ENCODE data around the gene ZDHHC5. TPM values are rescaled to one million over a fixed set of nuclear protein-coding genes. Genes with fewer than 3 reads are reported as not detected.

ZDHHC5 gene
- total and polyA plus RNA-seq, 2 of the 13 experiments (the other 11 are each of a cell fraction or from before 2014, with no cell fraction given), result 26.6 to 34.0 TPM

- no peaks in the 10 kb centered on the region for H4K20me1 ChIP-seq (ENCODE audit: insufficient read depth, low read length)
- no peak overlapping the region for H3K9ac ChIP-seq (ENCODE audit: insufficient read depth, low read depth, low read length)
- CTCF ChIA-PET (ENCODE audit: low intra/inter-chr PET ratio, low total read pairs), result no interaction called here
- intact Hi-C loops (cut with micrococcal nuclease; ENCODE audit: unreplicated experiment) (no loop called here), in situ Hi-C loops (cut with HindIII; ENCODE audit: extremely low pct_ligation_motif_present, low pct_unique_long_range_greater_than_20kb) (loop anchor here (10.0 kb wide), 1 partner anchor 192 kb away; no protein-coding TSS in a partner anchor)
- 42% methylated on average over 23 of the region's 23 CpGs for WGBS (ENCODE audit: low lambda C conversion rate)
- FAIRE-seq (no peak), DNase-seq (ENCODE audit: low spot score) (no peak), ATAC-seq (no peak)
- POLR2A ChIA-PET, result no interaction called here
- no peaks in the 10 kb centered on the region for H3K9me3 ChIP-seq (ENCODE audit: low read length)
- peak overlapping the region in 1 of 3 experiments; percentile 15; a peak in 1 of 6 replicates for H3K4me3 ChIP-seq (replicated peaks in 1 of 3; ENCODE audit: insufficient read depth in 1 of 3, low read depth in 2 of 3, low read length in 3 of 3)
- H3K27ac ChIP-seq (ENCODE audit: extremely low read length, insufficient read depth, low read length), result no peak overlapping the region
- no peaks in the 10 kb centered on the region for H3K79me2 ChIP-seq (ENCODE audit: insufficient read depth, low read length)
- H3K4me1 ChIP-seq (ENCODE audit: insufficient read depth, low read length), result peaks cover 22% of the 10 kb centered on the region
- TF ChIP-seq ZNF317 (CRISPR knock-in tag; IDR thresholded peaks at IDR 0.05) (no peak), KMT2B (CRISPR knock-in tag; IDR thresholded peaks at IDR 0.05) (no peak), NONO (IDR thresholded peaks at IDR 0.05) (no peak), NONO (CRISPR knock-in tag; conservative IDR thresholded peaks at IDR 0.05) (peak; percentile 43; the same call in 1 of the 2 replicates), ZNF576 (CRISPR knock-in tag; IDR thresholded peaks at IDR 0.05) (0 out of 2 replicates have a peak, but pooled peaks have one; percentile 29), ZSCAN25 (CRISPR knock-in tag; IDR thresholded peaks at IDR 0.05) (peak; percentile 90), ARHGAP35 (CRISPR knock-in tag; IDR thresholded peaks at IDR 0.05; ENCODE audit: borderline replicate concordance) (no peak), AGO2 (optimal IDR thresholded peaks at IDR 0.05; ENCODE audit: low read depth, low read length) (peak; percentile 58)
- H3K4me2 ChIP-seq (ENCODE audit: low read depth, low read length), result peak overlapping the region; percentile 46
- no peaks in the 10 kb centered on the region for H3K36me3 ChIP-seq (replicated peaks in 1 of 2; ENCODE audit: control insufficient read depth in 1 of 2, insufficient read depth in 2 of 2, low read length in 2 of 2)
- H3K27me3 ChIP-seq (ENCODE audit: control insufficient read depth in 1 of 2, insufficient read depth in 2 of 2, low read length in 2 of 2), result peaks cover 9 to 46% of the 10 kb centered on the region in 2 experiments
- H2AFZ ChIP-seq (ENCODE audit: low read length), result no peak overlapping the region
- BruUV-seq (replicated peaks), result no TSS peak
These were observed 21.1 kb upstream of the ZDHHC5 start for GRCh38 chr11:57646799-57647303.

- intact Hi-C loops (cut with micrococcal nuclease; ENCODE audit: unreplicated experiment) (no loop called here), in situ Hi-C loops (cut with HindIII; ENCODE audit: extremely low pct_ligation_motif_present, low pct_unique_long_range_greater_than_20kb) (loop anchor here (10.0 kb wide), 1 partner anchor 193 kb away; no protein-coding TSS in a partner anchor)
- H3K36me3 ChIP-seq (replicated peaks in 1 of 2; ENCODE audit: control insufficient read depth in 1 of 2, insufficient read depth in 2 of 2, low read length in 2 of 2), result no peaks in the 10 kb centered on the region
- H3K4me2 ChIP-seq (ENCODE audit: low read depth, low read length), result no peak overlapping the region
- 8% methylated on average over 10 of the region's 10 CpGs for WGBS (ENCODE audit: low lambda C conversion rate)
- H2AFZ ChIP-seq (ENCODE audit: low read length), result no peak overlapping the region
- ATAC-seq (no peak), FAIRE-seq (no peak), DNase-seq (ENCODE audit: low spot score) (no peak)
- H3K4me1 ChIP-seq (ENCODE audit: insufficient read depth, low read length), result peaks cover 22% of the 10 kb centered on the region
- H4K20me1 ChIP-seq (ENCODE audit: insufficient read depth, low read length), result no peaks in the 10 kb centered on the region
- BruUV-seq (replicated peaks), result no TSS peak
- CTCF ChIA-PET (ENCODE audit: low intra/inter-chr PET ratio, low total read pairs), result no interaction called here
- POLR2A ChIA-PET, result no interaction called here
- no peak overlapping the region for H3K9ac ChIP-seq (ENCODE audit: insufficient read depth, low read depth, low read length)
- no peaks in the 10 kb centered on the region for H3K79me2 ChIP-seq (ENCODE audit: insufficient read depth, low read length)
- no peaks in the 10 kb centered on the region for H3K9me3 ChIP-seq (ENCODE audit: low read length)
- peaks cover 9 to 46% of the 10 kb centered on the region in 2 experiments for H3K27me3 ChIP-seq (ENCODE audit: control insufficient read depth in 1 of 2, insufficient read depth in 2 of 2, low read length in 2 of 2)
- no peak overlapping the region for H3K4me3 ChIP-seq (replicated peaks in 1 of 3; ENCODE audit: insufficient read depth in 1 of 3, low read depth in 2 of 3, low read length in 3 of 3)
- H3K27ac ChIP-seq (ENCODE audit: extremely low read length, insufficient read depth, low read length), result no peak overlapping the region
- TF ChIP-seq ZNF263 (CRISPR knock-in tag; IDR thresholded peaks at IDR 0.05) (no peak), ATRX (CRISPR knock-in tag; IDR thresholded peaks at IDR 0.05; ENCODE audit: borderline replicate concordance) (no peak), NBN (conservative IDR thresholded peaks at IDR 0.05) (no peak), ZNF362 (CRISPR knock-in tag; IDR thresholded peaks at IDR 0.05; ENCODE audit: borderline replicate concordance) (no peak), MTA1 (CRISPR knock-in tag; IDR thresholded peaks at IDR 0.05; ENCODE audit: borderline replicate concordance) (no peak), ETV5 (CRISPR knock-in tag; IDR thresholded peaks at IDR 0.05; ENCODE audit: borderline replicate concordance) (no peak), UBTF (CRISPR knock-in tag; IDR thresholded peaks at IDR 0.05) (no peak), NFYC (CRISPR knock-in tag; IDR thresholded peaks at IDR 0.05) (no peak), SNAI1 (CRISPR knock-in tag; IDR thresholded peaks at IDR 0.05; ENCODE audit: borderline replicate concordance) (no peak)
These were observed 20.5 kb upstream of the ZDHHC5 start for GRCh38 chr11:57647372-57647771.
